GM23338 (cell line): Measurements from ENCODE around the gene STX16. TPM values are rescaled to one million over a fixed set of nuclear protein-coding genes. Genes with fewer than 3 reads are reported as not detected.
"Not testable (repeated sequence)": the region's sequence is repeated elsewhere in the genome, so short reads cannot be mapped to it uniquely, and the experiment has no call there.

ENCODE experiments used
- ATAC-seq: fragments of 200-7000 bp; cut with Tn5 transposase; 3 replicates; pipeline ENCODE4 v1.9.1; 2020
- DNase-seq: peaks from one replicate; pipeline ENCODE4 v3.0.0-alpha.2; 2015; ENCODE audit warnings: low spot score
- H2AFZ ChIP-seq: fragments of 200-600 bp; sonication (generic); 2 replicates; pipeline ENCODE4 v1.8.0; 2016; ENCODE audit warnings: antibody characterized with exemption, mild to moderate bottlenecking, moderate library complexity
- H3F3A ChIP-seq: fragments of 200-600 bp; sonication (generic); replicated peaks from 2 replicates; pipeline ENCODE4 v1.8.0; 2017; ENCODE audit warnings: antibody characterized with exemption, mixed run types, low read depth
- H3K27ac ChIP-seq: fragments of 200-600 bp; sonication (generic); 2 replicates; pipeline ENCODE4 v1.6.1; 2016; ENCODE audit warnings: low read depth
- H3K27me3 ChIP-seq: fragments of 200-600 bp; sonication (generic); 2 replicates; pipeline ENCODE4 v1.8.0; 2016; ENCODE audit warnings: mild to moderate bottlenecking, mixed run types, moderate library complexity; ENCODE audit not compliant: insufficient read depth
- H3K36me3 ChIP-seq: fragments of 200-600 bp; sonication (generic); 2 replicates; pipeline ENCODE4 v1.8.0; 2016; ENCODE audit warnings: mild to moderate bottlenecking; ENCODE audit not compliant: insufficient read depth
- H3K4me1 ChIP-seq: fragments of 200-600 bp; sonication (generic); 2 replicates; pipeline ENCODE4 v1.8.0; 2016; ENCODE audit warnings: mild to moderate bottlenecking, moderate library complexity; ENCODE audit not compliant: insufficient read depth
- H3K4me2 ChIP-seq: fragments of 200-600 bp; sonication (generic); 2 replicates; pipeline ENCODE4 v1.7.1; 2017; ENCODE audit warnings: mixed run types
- H3K4me3 ChIP-seq: fragments of 200-600 bp; sonication (generic); 2 replicates; pipeline ENCODE4 v1.6.1; 2016; ENCODE audit warnings: mixed run types
- H3K79me2 ChIP-seq: fragments of 200-600 bp; sonication (generic); replicated peaks from 2 replicates; pipeline ENCODE4 v1.8.0; 2017; ENCODE audit warnings: mild to moderate bottlenecking; ENCODE audit not compliant: insufficient read depth
- H3K9me2 ChIP-seq: fragments of 200-600 bp; sonication (generic); 2 replicates; pipeline ENCODE4 v1.8.0; 2017; ENCODE audit not compliant: insufficient read depth
- H4K20me1 ChIP-seq: fragments of 200-600 bp; sonication (generic); replicated peaks from 2 replicates; pipeline ENCODE4 v1.8.0; 2017; ENCODE audit warnings: mild to moderate bottlenecking; ENCODE audit not compliant: insufficient read depth
- H3K27ac Mint-ChIP-seq: 2 replicates; pipeline ENCODE4 v1.8.0; 2020; ENCODE audit warnings: inconsistent platforms, mild to moderate bottlenecking, moderate library complexity, mixed read lengths
- H3K27me3 Mint-ChIP-seq: 3 replicates; pipeline ENCODE4 v1.8.0; 2022; ENCODE audit warnings: low read depth, mild to moderate bottlenecking, moderate library complexity, mixed read lengths, inconsistent platforms; ENCODE audit not compliant: insufficient read depth, poor library complexity
- H3K36me3 Mint-ChIP-seq: 3 replicates; pipeline ENCODE4 v1.8.0; 2021; ENCODE audit warnings: low read depth, mild to moderate bottlenecking, inconsistent platforms, moderate library complexity, mixed read lengths
- H3K4me1 Mint-ChIP-seq: 3 replicates; pipeline ENCODE4 v1.8.0; 2020; ENCODE audit warnings: mild to moderate bottlenecking, inconsistent platforms, mixed read lengths
- H3K4me3 Mint-ChIP-seq: 3 replicates; pipeline ENCODE4 v1.8.0; 2021; ENCODE audit warnings: moderate library complexity, mild to moderate bottlenecking, inconsistent platforms, mixed read lengths
- H3K9me3 Mint-ChIP-seq: 3 replicates; pipeline ENCODE4 v1.8.0; 2020; ENCODE audit warnings: moderate library complexity, mild to moderate bottlenecking, inconsistent platforms, mixed read lengths
- polyA plus RNA-seq: library from polyadenylated mRNA; unstranded; fragments of >200 nt; fragmentation: Nextera tagmentation; extraction: Ambion mirVana; gene quantifications from 2 replicates; pipeline ENCODE4 v1.2.1, GENCODE V29; 2016
- total RNA-seq: library from RNA; depleted of rRNA; stranded (reverse); fragments of >200 nt; shearing (Covaris generic); gene quantifications from 2 replicates; pipeline ENCODE4 v1.2.3, GENCODE V29; 2014; rRNA removed

STX16 gene
- total and polyA plus RNA-seq, 2 experiments from 2014 or later: 31.2 to 70.5 TPM

- not testable (repeated sequence) for DNase-seq, H3K4me3 ChIP-seq, ATAC-seq, H3K9me2 ChIP-seq, H3K4me1 ChIP-seq, H3F3A ChIP-seq, H3K4me2 ChIP-seq, H2AFZ ChIP-seq, H3K36me3 ChIP-seq, H3K27ac Mint-ChIP-seq, H3K27me3 ChIP-seq, H3K4me3 Mint-ChIP-seq, H3K27ac ChIP-seq, H3K27me3 Mint-ChIP-seq, H3K79me2 ChIP-seq, H3K36me3 Mint-ChIP-seq, H4K20me1 ChIP-seq
- H3K9me3 Mint-ChIP-seq: peaks cover 22% of the 10 kb centered on the region
- H3K4me1 Mint-ChIP-seq: peaks cover 11% of the 10 kb centered on the region
Observed at GRCh38 chr20:58726156-58726555, 75.1 kb downstream of the STX16 start.

Other genes starting within 250 kb of the STX16 start
- gene APCDD1L, start 135.9 kb upstream of the STX16 start, total RNA-seq: 4.6 and 10.9 TPM in 2 replicates
- gene APCDD1L, start 135.9 kb upstream of the STX16 start, polyA plus RNA-seq: 1.3 and 1.8 TPM in 2 replicates
- gene NPEPL1, start 41.5 kb downstream of the STX16 start, total RNA-seq: 24.1 and 30.0 TPM in 2 replicates
- gene NPEPL1, start 41.5 kb downstream of the STX16 start, polyA plus RNA-seq: 17.8 and 23.5 TPM in 2 replicates
- gene GNAS-AS1, start 199.6 kb downstream of the STX16 start, total RNA-seq: 12.1 and 15.0 TPM in 2 replicates
- gene GNAS-AS1, start 199.6 kb downstream of the STX16 start, polyA plus RNA-seq: 11.3 and 12.3 TPM in 2 replicates
- gene GNAS, start 201.4 kb downstream of the STX16 start, total RNA-seq: 1,032 and 1,042 TPM in 2 replicates
- 917 and 940 TPM in 2 replicates for gene GNAS, start 201.4 kb downstream of the STX16 start, polyA plus RNA-seq